HG02623 (cell line): ENCODE results near the gene SMG9.
"Not testable (repeated sequence)": the region's sequence is repeated elsewhere in the genome, so short reads cannot be mapped to it uniquely, and the experiment has no call there.

Source experiments
- ATAC-seq: cut with Tn5 transposase; IDR thresholded peaks from one replicate; pipeline ENCODE4 v1.9.1; 2021; ENCODE audit warnings: moderate library complexity; ENCODE audit not compliant: unreplicated experiment

The SMG9 gene

GRCh38 chr19:43695985-43696704 is 58.6 kb downstream of the SMG9 start:
- ATAC-seq = no peak

DNA sequence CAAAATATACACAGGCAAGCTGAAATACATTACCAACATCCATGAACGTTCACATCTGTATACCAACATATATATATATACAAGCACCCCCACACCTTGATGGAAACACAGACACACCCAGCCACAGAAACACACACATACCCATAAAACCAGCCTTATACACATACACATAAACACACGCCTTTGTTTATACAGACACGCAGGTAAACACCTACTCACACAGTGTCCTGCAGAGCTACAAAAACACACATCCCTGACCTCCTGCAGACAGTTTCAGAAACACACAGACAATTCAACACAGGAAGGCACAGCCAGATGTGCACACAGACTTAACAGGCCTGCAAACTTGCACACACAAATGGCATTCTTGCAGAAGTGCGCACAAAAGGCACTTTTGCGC is 60.2 kb downstream of the SMG9 start:
- no peak for ATAC-seq

GRCh38 chr19:43692877-43693276 is 61.9 kb downstream of the SMG9 start:
- ATAC-seq = no peak

GRCh38 chr19:43692385-43692784 is 62.4 kb downstream of the SMG9 start:
- ATAC-seq = no peak

GRCh38 chr19:43691755-43692154 is 63.0 kb downstream of the SMG9 start:
- no peak for ATAC-seq

DNA sequence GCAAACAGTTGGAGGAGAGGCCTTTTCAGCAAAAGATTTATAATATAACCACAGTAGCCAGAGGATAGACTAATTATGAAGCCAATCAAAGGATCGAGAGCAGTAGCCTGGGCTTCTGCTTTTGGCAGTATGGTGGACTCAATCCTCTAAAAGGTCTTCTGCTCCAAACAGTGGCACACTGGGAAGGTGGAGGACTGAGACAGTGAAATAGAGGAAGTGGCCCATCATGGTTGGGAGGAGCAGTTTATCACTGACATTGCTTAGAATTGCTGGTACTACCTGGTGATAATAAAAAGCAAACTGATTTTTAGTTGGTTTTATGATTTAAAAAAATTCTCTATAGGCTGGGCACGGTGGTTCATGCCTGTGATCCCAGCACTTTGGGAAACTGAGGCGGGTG is 63.9 kb downstream of the SMG9 start:
- ATAC-seq = no peak

DNA sequence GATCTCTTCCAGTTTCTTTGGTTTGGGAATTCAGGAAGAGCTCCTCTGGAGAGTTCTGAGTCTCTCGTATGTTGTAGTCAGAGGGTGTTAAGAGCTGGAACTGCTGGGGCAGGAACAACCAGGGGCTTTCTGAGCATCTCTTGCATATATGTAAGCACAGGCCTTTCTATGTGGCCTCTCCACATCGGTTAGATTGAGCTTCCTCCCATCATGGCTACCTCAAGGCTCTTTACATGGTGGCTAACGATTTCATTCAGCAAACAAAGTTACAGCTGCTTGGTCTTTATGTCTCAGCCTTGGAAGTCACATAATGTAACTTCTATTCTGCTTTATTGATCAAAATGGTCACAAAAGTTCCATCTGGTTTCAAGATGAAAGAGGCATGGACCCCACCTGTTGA is 64.3 kb downstream of the SMG9 start:
- ATAC-seq = no peak

DNA sequence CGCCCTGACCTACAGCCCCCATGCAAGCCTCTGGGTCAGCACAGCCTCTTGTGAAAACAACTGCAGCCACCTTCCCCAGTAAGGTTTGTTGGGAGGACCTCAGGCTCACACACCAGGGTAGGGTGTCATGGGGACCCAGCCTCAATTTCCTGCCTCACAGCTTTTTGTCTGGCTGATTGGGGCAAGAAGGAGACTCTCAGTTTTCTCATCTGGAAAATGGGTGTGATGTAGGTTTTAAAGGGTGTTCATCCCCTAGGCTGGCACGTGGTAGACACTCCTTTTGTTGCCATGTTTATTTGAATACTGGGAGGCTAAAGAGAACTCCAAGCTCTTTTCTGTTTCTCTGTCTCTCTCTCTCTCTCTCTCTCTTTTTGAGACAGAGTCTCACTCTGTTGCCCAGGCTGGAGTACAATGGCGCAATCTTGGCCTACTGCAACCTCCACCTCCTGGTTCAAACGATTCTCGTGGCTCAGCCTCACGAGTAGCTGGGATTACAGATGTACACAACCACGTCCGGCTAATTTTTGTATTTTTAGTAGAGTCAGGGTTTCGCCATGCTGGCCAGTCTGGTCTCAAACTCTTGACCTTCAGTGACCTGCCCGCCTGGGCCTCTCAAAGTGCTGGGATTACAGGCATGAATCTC is 66.6 kb downstream of the SMG9 start:
- ATAC-seq = no peak

DNA sequence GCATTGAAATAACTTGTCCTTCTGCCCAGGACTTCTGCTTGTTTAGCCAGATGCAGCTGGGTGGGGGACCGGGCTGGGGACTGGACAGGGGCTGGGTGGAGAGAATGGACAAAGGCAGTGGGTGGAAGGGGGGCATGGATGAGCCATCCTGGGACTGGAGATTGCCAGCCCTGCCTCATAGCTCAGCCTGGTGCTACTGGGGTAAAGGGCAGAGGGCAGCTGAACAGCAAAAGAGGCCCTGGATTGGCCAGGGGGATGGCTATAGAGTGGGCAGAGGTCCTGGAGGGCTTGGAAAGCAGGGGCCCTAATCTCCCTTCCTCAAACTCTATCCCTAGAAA is 67.1 kb downstream of the SMG9 start:
- no peak for ATAC-seq

GRCh38 chr19:43684326-43684725 is 70.4 kb downstream of the SMG9 start:
- no peak for ATAC-seq

DNA sequence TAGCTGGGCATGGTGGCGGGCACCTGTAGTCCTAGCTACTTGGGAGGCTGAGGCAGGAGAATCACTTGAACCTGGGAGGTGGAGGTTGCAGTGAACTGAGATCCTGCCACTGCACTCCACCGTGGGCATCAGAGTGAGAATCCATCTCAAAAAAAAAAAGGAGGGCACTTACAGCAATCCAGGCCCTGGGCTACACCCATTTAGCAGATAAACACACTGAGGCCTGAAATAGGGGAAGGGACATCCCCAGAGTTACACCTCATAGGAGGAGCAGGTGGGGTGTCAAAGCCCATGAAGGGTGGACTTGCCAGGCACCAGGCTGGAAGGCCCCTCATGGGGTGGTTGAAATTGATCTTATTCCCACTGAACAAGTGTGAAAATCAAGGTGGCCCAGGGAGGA is 70.9 kb downstream of the SMG9 start:
- ATAC-seq = no peak

DNA sequence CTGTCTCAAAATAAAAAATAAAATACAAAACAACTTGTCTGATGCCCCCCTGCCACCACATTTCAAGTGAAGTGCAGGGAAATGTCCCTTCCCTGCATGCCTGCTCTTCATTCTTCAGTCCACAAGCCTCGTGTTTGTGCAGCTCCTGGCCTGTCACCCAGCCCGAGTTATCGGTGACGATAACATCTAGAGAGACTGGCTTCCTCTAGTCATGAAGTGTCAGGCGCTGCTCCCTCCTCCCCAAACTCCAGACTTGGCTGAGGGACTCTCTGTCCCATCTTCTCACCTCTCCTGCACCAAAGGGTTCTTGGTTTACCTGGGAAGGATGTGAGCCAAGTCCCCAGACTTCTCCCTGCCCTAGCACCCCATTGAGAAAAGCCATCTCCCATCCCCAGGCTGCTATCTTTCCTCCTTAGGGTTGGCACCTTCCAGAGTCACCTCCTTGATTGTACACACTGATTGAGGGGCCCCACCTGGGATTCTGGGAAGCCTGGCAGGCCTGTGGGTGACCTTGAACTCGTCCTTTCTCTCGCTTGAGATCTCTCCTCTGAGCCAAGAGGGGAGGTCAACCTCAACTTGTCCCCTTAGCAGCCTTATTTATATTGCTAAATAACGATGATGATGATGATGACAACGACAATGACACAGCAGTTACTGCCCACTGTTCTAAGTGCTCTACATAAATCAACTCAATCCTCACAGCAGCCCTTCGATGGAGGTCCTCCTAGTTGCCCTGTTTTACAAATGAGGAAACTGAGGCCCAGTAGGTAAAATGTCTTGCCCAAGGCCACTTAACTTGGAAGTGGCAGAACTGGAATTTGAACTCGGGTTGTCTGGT is 71.7 kb downstream of the SMG9 start:
- no peak for ATAC-seq

GRCh38 chr19:43682269-43682668 is 72.5 kb downstream of the SMG9 start:
- ATAC-seq = not testable (repeated sequence)

DNA sequence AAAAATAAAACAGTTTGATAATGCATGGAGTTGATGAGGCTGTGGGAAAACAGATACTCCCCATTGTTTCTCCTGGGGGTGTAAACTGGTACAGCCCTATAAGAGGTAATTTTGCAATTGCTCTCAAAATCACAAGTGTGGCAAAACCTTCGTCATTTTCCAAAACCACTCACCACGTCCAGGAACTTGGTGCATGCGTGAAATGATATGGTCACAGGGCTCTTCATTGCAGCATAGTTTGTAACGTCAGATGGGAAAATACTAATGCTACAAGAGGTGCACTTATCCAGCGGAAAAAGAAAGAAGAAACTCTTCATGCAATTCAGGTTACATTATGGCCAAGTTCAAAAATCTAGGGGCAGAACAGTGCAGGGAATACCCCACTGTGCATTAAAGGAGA is 72.9 kb downstream of the SMG9 start:
- ATAC-seq = no peak

DNA sequence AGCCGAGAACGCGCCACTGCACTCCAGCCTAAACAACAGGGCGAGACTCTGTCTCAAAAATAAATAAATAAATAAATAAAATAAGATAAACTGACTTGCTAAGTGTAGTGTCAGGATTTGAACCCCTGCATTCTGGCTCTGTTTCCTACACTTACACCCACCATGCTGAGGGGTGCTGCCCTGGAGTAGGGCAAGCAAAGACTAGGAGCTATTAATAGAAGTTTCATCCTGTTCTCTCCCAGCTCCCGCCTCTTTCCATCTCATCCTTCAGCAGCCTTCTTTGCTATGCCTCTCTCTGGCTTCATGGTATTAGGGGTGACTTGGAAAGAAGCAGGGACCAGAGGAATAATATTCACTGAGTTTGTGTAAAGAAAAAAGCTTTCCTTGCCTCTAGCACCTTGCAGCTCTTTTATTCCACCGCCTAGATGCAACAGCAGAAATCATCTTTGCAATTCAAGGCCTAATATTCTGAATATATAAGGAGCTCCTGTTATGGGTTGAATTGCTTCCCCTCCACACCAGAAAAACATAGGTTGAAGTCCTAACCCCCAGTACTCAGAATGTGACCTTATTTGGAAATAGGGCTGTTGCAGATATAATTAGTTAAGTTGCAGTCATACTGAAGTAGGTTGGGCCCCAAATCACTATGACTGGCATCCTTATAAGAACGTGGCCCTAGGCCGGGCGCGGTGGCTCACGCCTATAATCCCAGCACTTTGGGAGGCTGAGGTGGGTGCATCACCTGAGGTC is 76.1 kb downstream of the SMG9 start:
- no peak for ATAC-seq
